IMR-90 (cell line): ENCODE data around the gene FAM174C.

ENCODE experiments used
- BHLHE40 ChIP-seq: fragments of 150-350 bp; IDR thresholded peaks from 2 replicates; pipeline ENCODE4 v1.6.1; 2016; ENCODE audit warnings: mild to moderate bottlenecking, low read depth, low read length
- CEBPB ChIP-seq: IDR thresholded peaks from 2 replicates; pipeline ENCODE4 v1.6.1; 2012; ENCODE audit warnings: low read depth, low read length, improper control_type of control experiment
- CHD1 ChIP-seq: IDR thresholded peaks from 2 replicates; pipeline ENCODE4 v1.6.1; 2012; ENCODE audit warnings: low read depth, low read length, improper control_type of control experiment
- FOS ChIP-seq: fragments of 150-350 bp; IDR thresholded peaks from 2 replicates; pipeline ENCODE4 v1.6.1; 2016; ENCODE audit warnings: low read depth, low read length
- MXI1 ChIP-seq: IDR thresholded peaks from 2 replicates; pipeline ENCODE4 v1.6.1; 2012; ENCODE audit warnings: low read depth, mild to moderate bottlenecking, low read length, moderate library complexity, borderline replicate concordance
- POLR2A ChIP-seq: IDR thresholded peaks from 2 replicates; pipeline ENCODE4 v1.6.1; 2012; ENCODE audit warnings: mild to moderate bottlenecking, low read depth, low read length
- RAD21 ChIP-seq: IDR thresholded peaks from 2 replicates; pipeline ENCODE4 v1.6.1; 2012; ENCODE audit warnings: low read length, improper control_type of control experiment
- RCOR1 ChIP-seq: IDR thresholded peaks from 2 replicates; pipeline ENCODE4 v1.6.1; 2012; ENCODE audit warnings: mild to moderate bottlenecking, low read length, improper control_type of control experiment; ENCODE audit not compliant: insufficient replicate concordance
- RFX5 ChIP-seq: IDR thresholded peaks from 2 replicates; pipeline ENCODE4 v1.8.0; 2012; ENCODE audit warnings: low read depth, mild to moderate bottlenecking, low read length, moderate library complexity
- SMC3 ChIP-seq: fragments of 150-350 bp; IDR thresholded peaks from 2 replicates; pipeline ENCODE4 v1.6.1; 2016; ENCODE audit warnings: low read depth, mild to moderate bottlenecking, antibody characterized with exemption, low read length, moderate library complexity
- TF ChIP-seq, protein P1 (sequence below): conservative IDR thresholded peaks from 2 replicates; pipeline ENCODE4 v1.5.1; 2012; ENCODE audit warnings: mild to moderate bottlenecking, low read depth, low read length, improper control_type of control experiment
- TF ChIP-seq, protein P2 (sequence below): fragments of 150-350 bp; IDR thresholded peaks from 2 replicates; pipeline ENCODE4 v1.6.1; 2017; ENCODE audit warnings: mild to moderate bottlenecking, antibody characterized with exemption, low read length, low read depth
- TF ChIP-seq, protein P3 (sequence below): fragments of 150-350 bp; IDR thresholded peaks from 2 replicates; pipeline ENCODE4 v1.6.1; 2016; ENCODE audit warnings: low read depth, mild to moderate bottlenecking, low read length, moderate library complexity, borderline replicate concordance

DNA sequence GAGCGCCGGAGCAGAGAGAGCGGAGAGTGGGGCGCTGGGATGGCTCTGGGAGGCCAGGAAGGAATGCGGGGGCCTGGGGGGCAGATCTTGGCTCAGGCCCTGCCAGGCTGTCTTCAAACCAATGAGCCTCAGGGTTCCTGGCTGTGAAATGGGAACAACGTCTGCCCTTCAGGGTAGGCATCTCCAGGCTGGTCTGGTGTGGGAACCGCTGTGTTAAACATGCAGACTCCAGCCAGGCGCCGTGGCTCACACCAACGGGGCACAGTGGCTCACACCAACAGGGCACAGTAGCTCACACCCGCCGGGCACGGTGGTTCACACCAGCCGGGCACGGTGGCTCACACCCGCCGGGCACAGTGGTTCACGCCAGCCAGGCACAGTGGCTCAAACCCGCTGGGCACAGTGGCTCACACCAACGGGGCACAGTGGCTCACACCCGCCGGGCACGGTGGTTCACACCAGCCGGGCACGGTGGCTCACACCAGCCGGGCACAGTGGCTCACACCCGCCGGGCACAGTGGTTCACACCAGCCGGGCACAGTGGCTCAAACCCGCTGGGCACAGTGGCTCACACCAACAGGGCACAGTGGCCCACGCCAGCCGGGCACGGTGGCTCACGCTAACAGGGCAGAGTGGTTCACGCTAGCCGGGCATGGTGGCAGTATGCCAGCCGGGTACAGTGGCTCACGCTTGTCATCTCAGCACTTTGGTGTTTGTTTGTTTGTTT is 50.4 kb downstream of the FAM174C start:
- TF ChIP-seq, protein P1, sequence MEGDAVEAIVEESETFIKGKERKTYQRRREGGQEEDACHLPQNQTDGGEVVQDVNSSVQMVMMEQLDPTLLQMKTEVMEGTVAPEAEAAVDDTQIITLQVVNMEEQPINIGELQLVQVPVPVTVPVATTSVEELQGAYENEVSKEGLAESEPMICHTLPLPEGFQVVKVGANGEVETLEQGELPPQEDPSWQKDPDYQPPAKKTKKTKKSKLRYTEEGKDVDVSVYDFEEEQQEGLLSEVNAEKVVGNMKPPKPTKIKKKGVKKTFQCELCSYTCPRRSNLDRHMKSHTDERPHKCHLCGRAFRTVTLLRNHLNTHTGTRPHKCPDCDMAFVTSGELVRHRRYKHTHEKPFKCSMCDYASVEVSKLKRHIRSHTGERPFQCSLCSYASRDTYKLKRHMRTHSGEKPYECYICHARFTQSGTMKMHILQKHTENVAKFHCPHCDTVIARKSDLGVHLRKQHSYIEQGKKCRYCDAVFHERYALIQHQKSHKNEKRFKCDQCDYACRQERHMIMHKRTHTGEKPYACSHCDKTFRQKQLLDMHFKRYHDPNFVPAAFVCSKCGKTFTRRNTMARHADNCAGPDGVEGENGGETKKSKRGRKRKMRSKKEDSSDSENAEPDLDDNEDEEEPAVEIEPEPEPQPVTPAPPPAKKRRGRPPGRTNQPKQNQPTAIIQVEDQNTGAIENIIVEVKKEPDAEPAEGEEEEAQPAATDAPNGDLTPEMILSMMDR: no peak
- TF ChIP-seq RAD21 (no peak), CEBPB (no peak), SMC3 (no peak), MXI1 (no peak), POLR2A (no peak), RCOR1 (no peak), BHLHE40 (no peak), CHD1 (no peak), FOS (no peak), RFX5 (no peak)
- TF ChIP-seq, protein P2, sequence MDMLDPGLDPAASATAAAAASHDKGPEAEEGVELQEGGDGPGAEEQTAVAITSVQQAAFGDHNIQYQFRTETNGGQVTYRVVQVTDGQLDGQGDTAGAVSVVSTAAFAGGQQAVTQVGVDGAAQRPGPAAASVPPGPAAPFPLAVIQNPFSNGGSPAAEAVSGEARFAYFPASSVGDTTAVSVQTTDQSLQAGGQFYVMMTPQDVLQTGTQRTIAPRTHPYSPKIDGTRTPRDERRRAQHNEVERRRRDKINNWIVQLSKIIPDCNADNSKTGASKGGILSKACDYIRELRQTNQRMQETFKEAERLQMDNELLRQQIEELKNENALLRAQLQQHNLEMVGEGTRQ: no peak
- TF ChIP-seq, protein P3, sequence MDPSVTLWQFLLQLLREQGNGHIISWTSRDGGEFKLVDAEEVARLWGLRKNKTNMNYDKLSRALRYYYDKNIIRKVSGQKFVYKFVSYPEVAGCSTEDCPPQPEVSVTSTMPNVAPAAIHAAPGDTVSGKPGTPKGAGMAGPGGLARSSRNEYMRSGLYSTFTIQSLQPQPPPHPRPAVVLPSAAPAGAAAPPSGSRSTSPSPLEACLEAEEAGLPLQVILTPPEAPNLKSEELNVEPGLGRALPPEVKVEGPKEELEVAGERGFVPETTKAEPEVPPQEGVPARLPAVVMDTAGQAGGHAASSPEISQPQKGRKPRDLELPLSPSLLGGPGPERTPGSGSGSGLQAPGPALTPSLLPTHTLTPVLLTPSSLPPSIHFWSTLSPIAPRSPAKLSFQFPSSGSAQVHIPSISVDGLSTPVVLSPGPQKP: no peak
